Fibroblast of villous mesenchyme (primary cell): ENCODE measurements around the gene LCE2B. TPM values are rescaled to one million over a fixed set of nuclear protein-coding genes. Genes with fewer than 3 reads are reported as not detected.
"Not testable (repeated sequence)": the region's sequence is repeated elsewhere in the genome, so short reads cannot be mapped to it uniquely, and the experiment has no call there.

Experiments
- DNase-seq: peaks from one replicate; pipeline ENCODE4 v3.0.0-alpha.2; 2010; ENCODE audit warnings: low read depth
- H3K4me3 ChIP-seq: 2 replicates; pipeline ENCODE4 v1.5.1; 2011; ENCODE audit warnings: low read depth, mild to moderate bottlenecking, low read length
- total RNA-seq: library from RNA; depleted of rRNA; stranded (reverse); fragments of >200 nt; gene quantifications from 2 replicates; pipeline ENCODE4 v1.2.3, GENCODE V29; 2012
- TF ChIP-seq, protein P1 (sequence below): IDR thresholded peaks from 2 replicates; pipeline ENCODE4 v1.5.1; 2012; ENCODE audit warnings: low read depth, mild to moderate bottlenecking, low read length; ENCODE audit not compliant: insufficient read depth

Gene LCE2B, protein sequence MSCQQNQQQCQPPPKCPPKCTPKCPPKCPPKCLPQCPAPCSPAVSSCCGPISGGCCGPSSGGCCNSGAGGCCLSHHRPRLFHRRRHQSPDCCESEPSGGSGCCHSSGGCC
- total RNA-seq: not detected in 2 replicates

DNA sequence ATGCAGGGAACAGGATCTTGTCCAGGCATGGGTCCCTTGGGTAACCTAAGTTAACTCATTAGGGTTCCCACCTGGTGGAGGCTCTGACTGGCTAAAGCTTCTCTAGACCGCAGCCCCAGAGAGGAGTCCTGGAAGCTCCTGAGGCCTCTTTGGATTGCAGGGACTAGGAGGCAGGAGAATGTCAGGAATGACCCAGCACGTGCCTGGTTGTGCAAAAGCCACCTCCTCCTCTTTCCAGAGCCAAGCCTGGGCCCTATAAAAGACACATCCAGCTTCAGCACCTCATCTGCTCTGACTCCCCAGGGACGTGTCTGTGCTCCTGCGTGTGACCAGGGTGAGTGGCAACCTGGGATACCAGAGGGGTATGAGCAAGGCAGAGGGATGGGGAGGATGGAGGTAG is at the start of gene LCE2B:
Gene LCE2B (plus strand): TSS at position 301 of the 400 bp plus-strand sequence. CDS start 721 bp downstream, outside the sequence.
- DNase-seq, H3K4me3 ChIP-seq: not testable (repeated sequence)

DNA sequence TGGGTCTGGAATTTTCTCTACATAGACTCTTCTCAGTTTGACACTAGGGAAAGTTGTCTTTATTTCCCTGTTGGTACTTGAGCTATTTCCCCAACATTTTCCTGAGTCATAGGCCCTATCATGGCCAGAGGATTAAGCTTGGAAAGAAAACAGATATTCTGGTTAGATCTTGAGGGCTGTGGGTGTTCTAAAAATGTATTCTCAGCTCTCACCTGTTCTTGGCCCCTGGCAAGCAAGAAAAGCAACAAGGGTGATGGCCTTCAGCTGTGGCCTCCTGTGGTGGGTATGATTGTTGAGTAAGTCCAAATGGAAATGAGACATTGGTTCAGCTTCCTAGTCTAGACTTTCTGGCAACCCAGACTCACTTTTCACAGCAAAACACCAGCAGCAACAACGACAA is 45.6 kb upstream of the LCE2B start:
- TF ChIP-seq, protein P1, sequence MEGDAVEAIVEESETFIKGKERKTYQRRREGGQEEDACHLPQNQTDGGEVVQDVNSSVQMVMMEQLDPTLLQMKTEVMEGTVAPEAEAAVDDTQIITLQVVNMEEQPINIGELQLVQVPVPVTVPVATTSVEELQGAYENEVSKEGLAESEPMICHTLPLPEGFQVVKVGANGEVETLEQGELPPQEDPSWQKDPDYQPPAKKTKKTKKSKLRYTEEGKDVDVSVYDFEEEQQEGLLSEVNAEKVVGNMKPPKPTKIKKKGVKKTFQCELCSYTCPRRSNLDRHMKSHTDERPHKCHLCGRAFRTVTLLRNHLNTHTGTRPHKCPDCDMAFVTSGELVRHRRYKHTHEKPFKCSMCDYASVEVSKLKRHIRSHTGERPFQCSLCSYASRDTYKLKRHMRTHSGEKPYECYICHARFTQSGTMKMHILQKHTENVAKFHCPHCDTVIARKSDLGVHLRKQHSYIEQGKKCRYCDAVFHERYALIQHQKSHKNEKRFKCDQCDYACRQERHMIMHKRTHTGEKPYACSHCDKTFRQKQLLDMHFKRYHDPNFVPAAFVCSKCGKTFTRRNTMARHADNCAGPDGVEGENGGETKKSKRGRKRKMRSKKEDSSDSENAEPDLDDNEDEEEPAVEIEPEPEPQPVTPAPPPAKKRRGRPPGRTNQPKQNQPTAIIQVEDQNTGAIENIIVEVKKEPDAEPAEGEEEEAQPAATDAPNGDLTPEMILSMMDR: no peak
- no peak overlapping the region for H3K4me3 ChIP-seq
- no peak for DNase-seq

DNA sequence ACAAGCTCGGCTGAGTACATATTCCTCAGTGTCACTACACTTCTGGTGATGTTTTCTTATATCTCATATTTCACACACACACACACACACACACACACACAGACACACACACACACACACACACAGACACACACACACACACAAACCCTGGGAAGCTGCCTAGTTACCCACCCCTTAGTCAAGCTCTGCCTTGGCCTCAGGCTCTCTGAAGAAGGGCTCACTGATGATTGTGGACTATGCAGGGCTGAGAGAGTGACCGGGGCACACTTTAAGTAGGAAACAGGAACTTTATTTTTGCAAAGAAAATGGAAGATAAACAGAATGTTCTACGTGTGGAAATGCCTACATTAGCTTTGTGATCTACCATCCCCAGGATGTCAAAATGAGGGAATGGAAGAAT is 42.0 kb upstream of the LCE2B start:
- no peak for DNase-seq
- no peak overlapping the region for H3K4me3 ChIP-seq
- TF ChIP-seq, protein P1: no peak

DNA sequence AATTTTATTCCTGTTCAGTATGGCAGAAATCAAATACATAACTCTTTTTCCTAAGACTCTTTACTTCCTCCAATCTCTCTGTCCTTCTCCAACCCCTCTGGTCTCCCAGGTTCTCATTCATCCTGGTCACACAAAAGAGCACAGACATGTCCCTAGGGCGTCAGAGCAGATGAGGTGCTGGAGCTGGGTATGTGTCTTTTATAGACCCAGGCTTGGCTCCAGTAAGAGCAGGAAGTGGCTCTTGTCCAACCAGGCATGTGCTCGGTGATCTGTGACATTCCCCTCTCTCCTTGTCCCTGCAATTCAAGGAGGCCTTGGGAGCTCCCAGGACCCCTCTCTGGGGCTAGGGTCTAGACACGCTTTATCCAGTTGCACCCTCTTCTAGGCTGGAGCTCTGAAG is 40.8 kb upstream of the LCE2B start:
- TF ChIP-seq, protein P1: no peak
- no peak for DNase-seq
- no peak overlapping the region for H3K4me3 ChIP-seq

DNA sequence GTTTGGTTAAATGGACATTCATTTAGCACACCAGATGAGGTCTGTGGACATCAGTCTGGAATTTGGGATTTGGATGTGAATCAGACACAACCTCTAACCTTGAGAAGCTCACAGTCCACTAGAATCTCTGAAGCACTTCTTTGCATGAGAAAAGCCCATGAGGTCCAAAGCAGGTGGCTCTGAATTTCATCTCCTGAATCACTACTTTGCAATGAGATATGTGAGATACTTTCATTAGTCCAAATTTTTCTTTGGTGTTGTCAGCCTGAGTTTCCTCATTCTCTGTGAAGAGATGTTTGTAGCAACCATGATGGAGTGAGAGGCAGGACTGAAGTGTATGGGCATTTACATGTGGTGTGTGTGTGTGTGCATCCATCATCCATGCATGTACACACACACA is 39.3 kb upstream of the LCE2B start:
- no peak for DNase-seq
- TF ChIP-seq, protein P1: no peak
- H3K4me3 ChIP-seq: no peak overlapping the region

DNA sequence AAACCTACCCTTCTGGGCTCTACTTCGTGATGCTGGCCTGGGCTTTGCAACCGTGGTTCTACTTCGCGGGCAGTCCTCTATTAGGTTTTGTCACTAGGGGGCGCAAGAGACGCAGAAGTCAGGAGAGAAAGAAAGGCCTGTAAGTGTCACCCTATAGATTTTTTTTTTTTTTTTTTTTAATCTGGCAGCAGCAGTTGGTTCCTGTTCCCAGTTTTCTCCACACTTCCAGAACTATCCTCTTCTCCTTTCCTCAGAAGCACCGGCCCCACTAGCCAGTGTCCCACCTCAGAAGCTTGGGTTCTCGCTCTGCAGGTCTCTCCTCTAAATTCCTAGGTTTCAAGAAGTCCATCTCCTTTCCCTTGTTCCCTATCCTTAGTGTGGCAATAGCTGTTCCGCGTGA is 31.8 kb upstream of the LCE2B start:
- no peak overlapping the region for H3K4me3 ChIP-seq
- DNase-seq: peak; percentile 37
- TF ChIP-seq, protein P1: peak; percentile 63

DNA sequence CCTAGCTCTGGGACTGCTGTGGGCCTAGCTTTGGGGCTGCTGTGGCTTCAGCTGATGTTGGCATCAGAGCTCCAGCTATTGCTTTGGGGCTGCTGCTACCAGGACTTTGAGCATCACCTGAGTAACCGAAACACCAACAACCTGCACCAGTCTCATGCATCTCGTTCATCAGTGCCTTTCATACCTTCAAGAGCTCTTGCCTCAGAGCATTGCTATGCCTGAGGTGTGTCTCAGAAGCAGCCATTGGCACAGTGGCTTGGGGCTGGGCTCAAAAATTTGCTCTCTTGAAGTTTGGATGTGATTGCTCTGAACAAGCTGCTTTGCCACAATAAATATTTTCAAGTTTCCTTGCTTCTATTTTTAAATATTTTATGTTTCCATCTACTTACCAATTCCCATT is 29.5 kb upstream of the LCE2B start:
- TF ChIP-seq, protein P1: no peak
- no peak overlapping the region for H3K4me3 ChIP-seq
- DNase-seq: no peak

DNA sequence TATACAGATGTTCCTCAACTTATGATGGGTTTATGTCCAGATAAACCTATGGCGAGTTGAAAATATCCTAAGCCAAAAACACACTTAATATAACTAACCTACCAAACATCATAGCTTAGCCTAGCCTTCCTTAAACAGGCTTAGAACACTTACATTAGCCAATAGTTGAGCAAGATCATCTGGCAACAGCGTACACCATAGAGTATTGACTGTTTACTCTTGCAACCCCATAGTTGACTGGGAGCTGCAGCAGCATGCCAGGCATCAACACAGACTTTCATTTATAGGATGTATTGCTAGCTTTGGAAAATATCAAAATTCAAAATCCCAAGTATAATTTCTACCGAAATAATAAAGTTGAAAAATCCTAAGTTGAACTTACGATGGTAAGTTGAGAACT is 28.2 kb upstream of the LCE2B start:
- TF ChIP-seq, protein P1: no peak
- no peak for DNase-seq
- H3K4me3 ChIP-seq: no peak overlapping the region
